Cardiac fibroblast (primary cell): ENCODE results near the gene COL23A1.
"Not testable (repeated sequence)": the region's sequence is repeated elsewhere in the genome, so short reads cannot be mapped to it uniquely, and the experiment has no call there.

Source experiments
- DNase-seq, 2 donors: peaks; one replicate each; pipeline versions ENCODE4 v3.0.0 to v3.0.0-alpha.2; 2010; ENCODE audit warnings: low read depth in 2 of 2
- H3K4me3 ChIP-seq, 2 donors: replicated peaks in 1 of 2; 1 replicate in 1 of 2; 2 replicates in 1 of 2; pipeline ENCODE4 v1.5.1; 2011; ENCODE audit warnings: low read depth in 2 of 2, low read length in 2 of 2, mild to moderate bottlenecking in 2 of 2, moderate library complexity in 1 of 2
- CTCF ChIP-seq: IDR thresholded peaks from one replicate; pipeline ENCODE4 v1.5.1; 2011; ENCODE audit warnings: low read depth, mild to moderate bottlenecking, low read length, inconsistent platforms

The COL23A1 gene

GRCh38 chr5:178589180-178590140 is 733 bp downstream of the COL23A1 start:
- H3K4me3 ChIP-seq: no peak overlapping the region
- no peak for TF ChIP-seq CTCF
- peak; percentile 20 to 32 for DNase-seq

GRCh38 chr5:178588769-178589168 is 1.4 kb downstream of the COL23A1 start:
- DNase-seq: no peak
- H3K4me3 ChIP-seq: no peak overlapping the region
- no peak for TF ChIP-seq CTCF

GRCh38 chr5:178587763-178588611 is 2.2 kb downstream of the COL23A1 start:
- no peak for TF ChIP-seq CTCF
- H3K4me3 ChIP-seq: no peak overlapping the region
- DNase-seq: no peak

GRCh38 chr5:178586396-178586795 is 3.8 kb downstream of the COL23A1 start:
- H3K4me3 ChIP-seq: no peak overlapping the region
- no peak for DNase-seq
- no peak for TF ChIP-seq CTCF

GRCh38 chr5:178585421-178585820 is 4.8 kb downstream of the COL23A1 start:
- H3K4me3 ChIP-seq, DNase-seq: not testable (repeated sequence)

- DNase-seq: no peak
- no peak overlapping the region for H3K4me3 ChIP-seq
- TF ChIP-seq CTCF: no peak
These were observed 6.9 kb downstream of the COL23A1 start for GRCh38 chr5:178583279-178583678.

- H3K4me3 ChIP-seq: no peak overlapping the region
- DNase-seq: no peak
- TF ChIP-seq CTCF: no peak
These were observed 7.9 kb downstream of the COL23A1 start for GRCh38 chr5:178582291-178582690.
